HG02798 (cell line): Measurements from ENCODE around the gene MAGEA11.
"Not testable (repeated sequence)": the region's sequence is repeated elsewhere in the genome, so short reads cannot be mapped to it uniquely, and the experiment has no call there.

Experiments
- ATAC-seq: cut with Tn5 transposase; IDR thresholded peaks from one replicate; pipeline ENCODE4 v1.9.1; 2021; ENCODE audit warnings: mild to moderate bottlenecking; ENCODE audit not compliant: unreplicated experiment, poor library complexity

The MAGEA11 gene

DNA sequence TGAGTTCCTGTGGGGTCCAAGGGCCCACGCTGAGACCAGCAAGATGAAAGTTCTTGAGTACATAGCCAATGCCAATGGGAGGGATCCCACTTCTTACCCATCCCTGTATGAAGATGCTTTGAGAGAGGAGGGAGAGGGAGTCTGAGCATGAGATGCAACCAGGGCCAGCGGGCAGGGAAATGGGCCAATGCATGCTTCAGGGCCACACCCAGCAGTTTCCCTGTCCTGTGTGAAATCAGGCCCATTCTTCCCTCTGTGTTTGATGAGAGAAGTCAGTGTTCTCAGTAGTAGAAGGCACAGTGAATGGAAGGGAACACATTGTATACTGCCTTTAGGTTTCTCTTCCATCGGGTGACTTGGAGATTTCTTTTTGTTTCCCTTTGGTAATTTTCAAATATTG is 4.8 kb downstream of the MAGEA11 start:
- ATAC-seq, result no peak

DNA sequence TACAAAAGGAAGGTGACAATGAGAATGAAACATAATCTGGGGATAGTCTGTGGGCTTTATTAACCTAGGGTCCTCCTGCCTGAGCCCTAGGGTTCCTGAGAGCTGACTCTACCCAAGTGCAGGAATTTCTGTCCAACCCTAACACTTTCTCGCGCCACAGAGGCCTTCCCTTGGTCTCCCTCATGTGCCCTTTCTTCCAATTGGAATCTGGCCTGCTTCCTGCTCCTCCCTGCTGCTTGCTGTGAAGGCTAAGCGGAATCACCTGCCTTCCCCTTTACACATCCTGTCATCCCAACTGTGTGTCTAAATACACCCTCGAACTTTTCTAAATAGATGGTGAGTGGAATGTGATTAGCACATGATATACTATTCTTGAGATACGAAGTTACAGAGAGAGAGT is 5.9 kb downstream of the MAGEA11 start:
- no peak for ATAC-seq

DNA sequence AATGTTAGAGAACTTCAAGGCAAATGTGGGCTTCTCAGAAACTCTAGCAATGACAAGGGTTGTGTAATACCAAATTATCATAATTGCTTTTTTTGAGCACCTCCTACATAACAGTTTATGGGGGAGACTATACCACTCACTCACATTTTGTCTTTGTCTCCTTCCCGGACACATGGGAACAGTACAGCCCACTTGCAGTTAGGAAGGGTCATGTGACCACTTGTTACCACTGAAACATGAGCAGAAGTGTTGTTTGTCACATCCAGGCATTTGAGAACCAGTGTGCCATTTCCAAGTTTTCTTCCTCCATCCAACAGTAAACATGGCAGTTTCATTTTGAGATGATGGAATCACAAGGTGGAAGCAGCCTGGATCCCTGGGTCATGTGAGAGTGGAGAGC is 6.9 kb downstream of the MAGEA11 start:
- no peak for ATAC-seq

DNA sequence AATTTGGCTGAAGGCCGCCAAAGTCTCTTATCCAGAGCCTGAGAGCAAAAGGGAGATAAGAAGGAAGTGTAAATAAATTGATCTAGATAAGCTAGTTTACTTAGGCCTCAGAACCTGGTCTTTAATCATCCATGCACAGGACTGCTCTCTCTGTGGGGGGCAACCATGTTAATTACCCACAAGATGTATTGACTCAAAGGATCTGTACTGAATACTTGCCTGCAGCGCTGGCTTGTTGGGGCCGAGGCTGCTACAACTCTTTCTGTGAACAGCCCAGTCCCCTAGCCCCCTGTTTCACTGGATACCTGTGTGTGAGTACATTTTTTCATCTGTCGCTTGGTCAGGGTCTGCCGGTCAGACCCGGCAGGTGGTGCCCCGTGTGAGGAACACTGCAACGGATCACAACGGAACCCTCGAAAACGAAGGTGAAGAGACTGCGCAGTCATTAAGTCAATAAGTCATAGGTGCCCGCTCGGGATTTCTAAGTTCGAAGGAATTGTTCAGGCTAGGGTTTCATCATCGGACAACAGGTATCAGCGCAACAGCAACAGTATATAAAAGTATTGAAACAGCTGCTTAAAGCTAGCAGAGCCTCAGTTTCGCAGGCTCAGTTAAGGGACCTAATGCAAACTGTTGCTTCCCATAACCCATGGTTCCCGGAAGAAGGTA is 8.3 kb downstream of the MAGEA11 start:
- no peak for ATAC-seq

DNA sequence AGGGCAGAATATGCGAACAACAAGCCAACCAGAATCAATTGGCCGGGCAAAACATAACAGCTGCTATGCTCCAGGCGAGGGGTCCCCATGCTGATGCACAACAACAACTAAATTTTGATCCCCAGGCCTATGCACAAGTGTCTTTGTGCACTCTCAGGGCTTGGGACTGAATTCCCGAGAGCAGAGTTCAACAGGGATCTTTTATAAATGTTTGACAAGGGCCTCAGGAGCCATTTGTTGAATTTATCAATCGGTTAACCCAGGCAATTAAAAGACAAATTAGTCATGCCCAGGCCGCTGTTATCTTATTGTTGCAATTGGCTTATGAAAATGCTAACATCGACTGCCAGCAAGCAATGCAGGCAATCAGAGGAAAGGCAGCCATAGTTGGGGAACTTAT is 9.4 kb downstream of the MAGEA11 start:
- not testable (repeated sequence) for ATAC-seq

DNA sequence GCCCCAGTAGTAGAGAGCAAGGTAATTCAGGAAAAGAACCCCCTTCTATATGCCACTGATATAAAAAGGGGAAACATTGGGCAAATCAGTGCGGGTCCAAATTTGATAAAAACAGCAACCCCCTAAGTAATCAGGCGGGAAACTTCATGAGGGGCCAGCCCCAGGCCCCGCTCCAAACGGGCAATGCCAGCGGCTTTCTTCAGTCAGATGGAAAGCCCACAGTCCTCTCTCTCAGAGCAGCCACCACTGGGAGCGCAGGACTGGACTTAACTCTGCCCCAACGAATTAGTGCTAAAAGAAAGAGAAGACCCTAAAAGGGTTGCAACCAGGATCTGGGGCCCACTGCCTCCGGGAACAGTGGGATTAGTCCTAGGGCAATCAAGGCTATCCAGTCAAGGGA is 9.9 kb downstream of the MAGEA11 start:
- ATAC-seq, result no peak

DNA sequence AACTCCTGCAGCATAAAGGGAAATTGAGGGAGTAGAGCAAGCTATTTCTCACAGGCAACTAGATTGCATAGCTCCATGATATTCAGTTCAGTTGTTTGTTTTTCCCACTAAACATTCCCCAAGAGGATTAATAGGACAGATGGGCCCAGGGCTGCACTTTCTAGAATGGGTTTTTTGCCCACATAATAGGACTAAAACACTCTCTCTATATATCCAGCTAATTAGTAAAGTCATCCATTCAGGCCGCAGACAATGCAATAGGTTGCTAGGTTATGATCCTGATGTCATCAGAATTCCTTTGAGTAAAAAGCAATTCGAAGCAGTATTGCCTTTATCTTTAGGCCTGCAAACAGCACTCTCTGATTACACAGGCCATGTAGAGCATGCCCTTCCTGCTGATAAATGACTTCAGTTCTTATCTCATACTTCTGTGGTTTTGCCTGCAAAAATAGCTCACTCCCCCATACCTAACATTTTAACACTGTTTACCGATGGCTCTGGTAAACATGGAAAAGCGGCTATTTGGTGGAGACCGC is 11.8 kb downstream of the MAGEA11 start:
- not testable (repeated sequence) for ATAC-seq

DNA sequence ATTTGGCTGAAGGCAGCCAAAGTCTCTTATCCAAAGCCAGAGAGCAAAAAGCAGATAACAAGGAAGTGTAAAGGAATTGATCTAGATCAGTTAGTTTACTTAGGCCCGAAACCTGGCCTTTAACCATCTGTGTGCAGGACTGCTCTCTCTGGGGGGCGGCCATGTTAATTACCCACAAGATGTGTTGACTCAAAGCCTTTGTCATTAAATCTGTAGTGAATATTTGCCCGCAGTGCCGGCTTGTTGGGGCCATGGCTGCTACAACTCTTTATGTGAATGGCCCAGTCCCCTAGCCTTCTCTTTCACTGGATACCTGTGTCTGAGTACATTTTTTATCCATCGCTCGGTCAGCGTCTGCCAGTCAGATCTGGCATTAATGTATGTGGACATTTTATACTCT is 15.4 kb downstream of the MAGEA11 start:
- ATAC-seq, result not testable (repeated sequence)

DNA sequence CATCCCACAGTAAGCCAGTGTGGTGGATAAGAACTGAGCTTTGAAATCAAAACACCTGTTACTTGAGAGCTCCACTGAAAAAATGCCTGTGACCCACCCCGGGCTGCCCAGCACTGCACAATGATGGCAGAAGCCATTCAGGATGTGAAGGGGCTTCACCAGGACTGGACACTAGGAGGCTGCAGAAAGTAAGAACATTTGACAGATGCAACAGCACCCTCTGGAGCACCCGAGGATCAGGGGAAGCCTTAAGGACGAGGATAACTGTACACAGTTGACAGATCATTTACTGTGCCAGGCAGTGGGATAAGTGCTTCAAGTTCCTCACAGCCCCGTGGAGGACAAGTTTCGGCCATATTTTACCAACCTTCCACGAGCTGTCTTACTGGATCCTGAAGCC is 30.4 kb downstream of the MAGEA11 start:
- not testable (repeated sequence) for ATAC-seq

DNA sequence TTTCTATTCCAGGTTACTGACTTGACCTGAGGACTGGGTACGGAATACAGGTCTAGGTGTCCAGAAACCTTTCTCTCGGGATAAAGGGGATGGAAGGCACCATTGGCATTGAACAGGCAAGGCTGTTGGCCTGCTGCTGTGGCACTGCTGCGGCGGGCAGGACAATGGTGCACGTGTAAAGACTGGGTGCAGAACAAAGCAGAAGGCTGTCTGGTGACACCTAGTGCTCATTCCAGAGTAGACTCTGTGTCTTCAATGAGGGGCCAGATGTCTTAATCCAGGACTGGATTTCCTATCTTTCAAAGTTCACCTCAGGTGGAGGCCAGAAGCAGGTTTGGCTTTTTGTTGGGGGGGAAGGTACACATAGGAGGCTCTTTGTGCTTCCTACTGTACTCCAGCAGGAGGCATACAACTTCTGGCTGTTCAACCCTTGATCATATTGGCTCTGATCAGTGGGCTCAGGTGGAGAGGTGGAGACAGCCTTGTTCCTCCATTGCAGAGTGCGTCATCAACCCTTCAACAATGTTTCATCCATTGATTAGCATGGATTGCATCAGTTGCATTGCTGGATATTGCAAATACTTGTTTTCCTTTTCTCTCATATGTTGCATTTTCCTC is 34.6 kb downstream of the MAGEA11 start:
- ATAC-seq, result not testable (repeated sequence)

DNA sequence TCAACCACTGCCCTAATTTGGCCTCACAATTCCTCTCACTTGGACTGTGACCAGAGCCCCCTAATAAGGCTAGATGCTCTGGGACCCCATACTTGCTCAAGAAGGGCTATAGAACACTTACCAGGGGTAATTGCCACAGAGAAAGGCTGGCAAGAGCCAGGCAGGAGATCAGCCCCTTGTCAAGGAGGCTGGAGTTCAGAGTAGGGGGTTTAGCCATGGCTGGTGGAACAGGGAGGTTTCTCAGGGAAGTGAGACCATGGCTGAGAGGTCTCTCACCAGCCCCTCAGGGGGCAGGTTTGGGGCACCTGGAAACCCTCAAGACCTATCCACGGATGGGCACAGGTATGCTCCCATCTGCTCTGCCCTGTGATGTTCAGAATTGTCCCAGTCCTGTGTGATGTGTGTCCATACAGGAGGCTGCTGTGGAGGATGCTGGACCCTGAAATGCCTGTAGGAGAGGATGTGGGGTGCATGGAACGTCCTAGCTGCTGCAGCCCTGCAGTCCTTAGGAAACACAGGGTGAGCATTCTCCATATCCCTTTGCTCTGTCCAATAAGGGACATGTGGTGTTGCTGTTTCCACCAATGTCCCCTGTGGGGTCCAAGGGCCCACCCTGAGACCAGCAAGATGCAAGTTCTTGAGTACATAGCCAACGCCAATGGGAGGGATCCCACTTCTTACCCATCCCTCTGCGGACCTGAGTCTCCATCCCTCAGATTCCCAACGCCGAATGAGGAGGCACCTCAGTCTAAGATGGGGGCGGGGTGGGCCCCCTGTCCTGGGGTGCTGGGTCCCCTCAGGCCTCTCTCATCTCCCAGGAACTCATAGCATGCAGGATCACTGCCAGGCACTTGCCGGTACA is 45.6 kb downstream of the MAGEA11 start:
- ATAC-seq, result no peak

DNA sequence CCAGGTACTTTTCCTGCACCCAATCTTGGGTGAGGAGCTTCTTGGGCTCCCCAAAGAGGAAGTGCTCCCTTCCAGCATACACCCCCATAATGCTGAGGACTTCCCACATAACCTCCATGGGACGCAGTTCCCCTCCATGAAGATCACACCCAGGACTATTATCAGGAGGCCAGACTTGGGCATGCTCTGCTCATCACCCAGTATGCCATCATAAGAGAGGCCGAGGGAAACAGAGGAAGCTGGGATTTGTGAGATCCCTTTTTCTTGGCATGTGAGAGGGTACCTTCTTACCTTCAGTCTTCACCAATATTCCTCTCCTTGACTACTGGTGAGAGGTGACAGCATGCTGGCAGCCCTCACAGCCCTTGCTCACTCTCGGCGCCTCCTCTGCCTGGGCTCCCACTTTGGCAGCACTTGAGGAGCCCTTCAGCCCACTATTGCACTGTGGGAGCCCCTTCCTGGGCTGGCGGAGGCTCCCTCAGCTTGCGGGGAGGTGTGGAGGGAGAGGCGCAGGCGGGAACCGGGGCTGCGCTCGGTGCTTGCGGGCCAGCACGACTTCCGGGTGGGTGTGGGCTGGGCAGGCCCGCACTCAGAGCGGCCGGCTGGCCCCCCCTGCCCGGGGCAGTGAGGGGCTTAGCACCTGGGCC is 46.3 kb downstream of the MAGEA11 start:
- ATAC-seq, result no peak

DNA sequence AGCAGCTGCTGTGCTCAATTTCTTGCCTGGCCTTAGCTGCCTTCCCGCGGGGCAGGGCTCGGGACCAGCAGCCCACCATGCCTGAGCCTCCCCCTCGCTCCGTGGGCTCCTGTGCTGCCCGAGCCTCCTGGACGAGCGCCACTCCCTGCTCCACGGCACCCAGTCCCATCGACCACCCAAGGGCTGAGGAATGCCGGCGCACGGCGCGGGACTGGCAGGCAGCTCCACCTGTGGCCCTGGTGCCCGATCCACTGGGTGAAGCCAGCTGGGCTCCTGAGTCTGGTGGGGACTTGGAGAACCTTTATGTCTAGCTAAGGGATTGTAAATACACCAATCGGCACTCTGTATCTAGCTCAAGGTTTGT is 46.8 kb downstream of the MAGEA11 start:
- not testable (repeated sequence) for ATAC-seq

DNA sequence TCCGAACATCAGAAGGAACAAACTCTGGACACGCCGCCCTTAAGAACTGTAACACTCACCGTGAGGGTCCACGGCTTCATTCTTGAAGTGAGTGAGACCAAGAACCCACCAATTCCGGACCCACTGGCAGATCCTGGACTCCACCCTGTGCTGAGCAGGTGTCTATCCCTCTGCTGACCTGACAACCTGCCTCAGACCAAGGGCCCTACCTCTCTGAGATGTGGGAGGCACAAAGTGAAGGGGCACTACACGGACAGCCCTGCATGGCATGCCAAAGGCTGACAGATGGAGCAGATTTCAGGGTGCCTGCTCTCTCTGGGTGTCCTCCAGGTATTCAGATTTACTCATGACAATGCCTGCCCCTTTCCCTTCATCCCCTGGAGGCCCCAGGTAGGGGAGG is 48.0 kb downstream of the MAGEA11 start:
- no peak for ATAC-seq

DNA sequence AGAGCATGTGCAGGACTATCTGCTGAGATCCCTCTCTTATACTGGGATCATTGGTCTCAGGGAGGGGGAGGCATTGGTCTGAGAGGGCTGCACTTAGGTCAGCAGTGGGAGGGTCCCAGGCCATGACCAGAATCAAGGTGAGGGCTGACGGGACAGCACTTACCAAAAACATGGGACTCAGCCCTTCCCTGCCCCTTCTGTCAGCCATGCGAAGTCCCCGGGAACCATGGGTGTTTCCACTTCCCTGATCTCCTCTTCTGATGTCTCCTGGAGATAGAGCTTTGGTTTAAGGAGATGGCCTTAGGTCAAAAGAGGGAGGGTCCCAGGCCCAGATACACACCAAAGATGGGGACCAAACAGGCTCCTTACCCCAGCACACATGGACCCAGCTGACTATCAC is 49.1 kb downstream of the MAGEA11 start:
- no peak for ATAC-seq

DNA sequence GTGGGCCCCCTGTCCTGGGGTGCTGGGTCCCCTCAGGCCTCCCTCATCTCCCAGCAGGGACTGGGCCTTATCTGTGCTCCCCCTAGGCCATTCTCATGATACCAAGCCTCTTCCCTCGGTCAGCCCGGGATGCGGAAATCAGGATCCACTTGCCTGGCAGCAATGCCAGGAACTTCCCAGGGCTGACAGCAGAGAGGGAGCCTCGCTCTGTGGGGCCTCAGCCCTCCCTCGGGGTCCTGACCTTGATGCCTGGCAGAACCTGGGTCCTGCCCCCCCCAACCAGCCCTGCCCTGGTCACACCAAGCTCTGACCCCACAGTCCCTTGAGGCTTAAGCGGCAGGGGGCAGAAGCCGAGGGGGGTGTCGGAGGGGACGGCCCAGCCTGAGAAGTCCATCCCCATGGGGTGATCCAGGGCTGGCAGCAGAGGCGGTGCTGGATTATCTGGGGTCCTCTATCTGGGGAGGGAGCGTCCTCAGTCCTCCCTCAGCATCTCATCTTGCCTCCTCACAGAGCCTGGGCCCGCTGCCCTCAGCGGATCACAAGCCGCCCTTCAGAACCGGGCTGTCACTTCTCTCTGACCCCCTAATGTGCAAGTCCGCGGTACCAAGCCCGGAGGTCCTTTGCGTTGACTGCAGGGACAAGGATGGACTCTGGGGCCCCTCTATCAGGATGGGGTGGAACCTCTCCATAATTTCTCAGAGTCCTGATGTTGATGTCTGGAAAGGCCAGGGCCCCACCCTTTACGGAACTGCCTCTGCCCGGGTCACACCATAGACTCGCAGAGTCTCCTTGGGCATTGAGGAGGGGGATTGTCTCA is 50.2 kb downstream of the MAGEA11 start:
- ATAC-seq, result not testable (repeated sequence)

DNA sequence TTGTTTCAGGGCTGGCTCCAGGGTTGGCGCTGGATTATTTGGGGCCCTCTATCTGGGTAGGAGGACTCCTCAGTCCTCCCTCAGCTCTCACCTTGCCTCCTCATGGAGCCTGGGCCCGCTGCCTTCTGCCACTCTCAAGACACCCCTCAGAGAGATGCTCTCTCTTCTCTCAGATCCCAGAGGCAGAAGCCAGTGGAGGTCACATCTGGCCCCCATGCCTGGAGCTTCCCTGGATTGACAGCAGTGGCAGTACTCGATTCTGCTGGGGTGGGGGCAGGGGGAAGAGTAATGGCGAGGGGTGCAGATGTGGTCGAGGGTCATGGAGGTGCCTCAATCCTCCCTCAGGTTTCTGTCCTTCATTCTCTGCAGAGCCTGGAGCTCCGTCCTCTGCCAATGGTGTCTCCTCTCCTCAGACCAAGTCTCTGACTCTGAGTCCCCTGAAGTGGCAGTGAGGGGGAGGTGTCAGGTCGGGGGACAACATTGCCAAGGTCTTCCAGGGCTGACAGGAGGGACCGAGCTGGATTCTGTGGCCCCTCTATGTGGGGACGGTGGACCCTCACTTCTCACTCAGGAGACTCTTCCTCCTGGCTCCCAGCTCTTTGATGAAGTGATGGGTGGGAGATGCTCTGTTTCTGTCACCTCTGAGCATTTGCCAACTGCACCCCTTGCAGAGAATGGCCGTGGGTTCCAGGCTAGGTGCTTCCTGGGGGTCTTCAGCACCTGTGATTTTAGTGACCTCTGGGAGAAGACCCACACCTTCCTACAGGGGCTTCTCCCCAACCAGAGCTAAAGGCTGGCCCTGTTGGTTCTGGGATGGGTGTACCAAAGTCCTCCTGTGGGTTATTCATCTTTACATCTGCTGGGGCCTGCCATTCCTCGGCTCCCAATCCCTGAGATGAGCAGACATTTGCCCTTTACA is 51.1 kb downstream of the MAGEA11 start:
- no peak for ATAC-seq
